Chondrocyte (in vitro differentiated cells): ENCODE results near the gene NPAS3. TPM values are rescaled to one million over a fixed set of nuclear protein-coding genes. Genes with fewer than 3 reads are reported as not detected.

ENCODE experiments used
- DNase-seq: peaks from one replicate; pipeline ENCODE4 v3.0.0; 2021; ENCODE audit warnings: mixed read lengths, low spot score
- H3K27ac Mint-ChIP-seq: one replicate; pipeline ENCODE4 v1.8.0; 2021; ENCODE audit warnings: mild to moderate bottlenecking, moderate library complexity, mixed read lengths; ENCODE audit not compliant: unreplicated experiment
- H3K27me3 Mint-ChIP-seq: 2 replicates; pipeline ENCODE4 v1.8.0; 2021; ENCODE audit warnings: low read depth, mixed read lengths
- H3K36me3 Mint-ChIP-seq: 2 replicates; pipeline ENCODE4 v1.8.0; 2021; ENCODE audit warnings: low read depth, mixed read lengths
- H3K4me1 Mint-ChIP-seq: 2 replicates; pipeline ENCODE4 v1.8.0; 2021; ENCODE audit warnings: low read depth, mild to moderate bottlenecking, mixed read lengths
- H3K4me3 Mint-ChIP-seq: one replicate; pipeline ENCODE4 v1.8.0; 2021; ENCODE audit warnings: mild to moderate bottlenecking, moderate library complexity, mixed read lengths; ENCODE audit not compliant: unreplicated experiment
- H3K9me3 Mint-ChIP-seq: 2 replicates; pipeline ENCODE4 v1.8.0; 2021; ENCODE audit warnings: low read depth, mixed read lengths
- total RNA-seq: library from RNA; stranded (reverse); gene quantifications from 3 replicates; pipeline ENCODE4 v1.2.1, GENCODE V29; 2021
- TF ChIP-seq, protein P1 (sequence below): fragments of 200-600 bp; sonication (generic); IDR thresholded peaks from 2 replicates; pipeline ENCODE4 v1.5.0; 2021; ENCODE audit warnings: antibody characterized with exemption, mild to moderate bottlenecking, moderate library complexity

NPAS3 gene
- total RNA-seq, 1 donor from 2014 or later: 2.6 TPM

DNA sequence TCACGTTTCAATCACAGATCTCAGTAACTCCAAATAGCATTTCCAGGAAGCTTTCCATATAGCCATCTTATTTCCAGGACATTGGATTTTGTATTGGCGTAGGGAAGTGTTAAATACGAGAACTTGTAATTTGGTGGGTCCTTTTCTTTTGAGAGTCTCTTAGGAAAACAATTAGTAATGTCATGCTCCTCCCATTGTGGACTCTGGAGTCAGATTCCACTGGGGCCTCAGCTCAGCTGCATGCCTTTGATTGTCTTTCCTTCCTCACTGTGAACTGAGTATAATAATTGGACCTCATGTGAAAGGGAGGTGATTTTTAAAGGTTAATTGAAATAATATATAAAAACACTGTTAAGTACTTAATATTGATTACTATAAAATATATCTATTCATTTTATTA lies 462.6 kb downstream of the NPAS3 start:
- H3K4me1 Mint-ChIP-seq: peaks cover 14% of the 10 kb centered on the region
- TF ChIP-seq, protein P1, sequence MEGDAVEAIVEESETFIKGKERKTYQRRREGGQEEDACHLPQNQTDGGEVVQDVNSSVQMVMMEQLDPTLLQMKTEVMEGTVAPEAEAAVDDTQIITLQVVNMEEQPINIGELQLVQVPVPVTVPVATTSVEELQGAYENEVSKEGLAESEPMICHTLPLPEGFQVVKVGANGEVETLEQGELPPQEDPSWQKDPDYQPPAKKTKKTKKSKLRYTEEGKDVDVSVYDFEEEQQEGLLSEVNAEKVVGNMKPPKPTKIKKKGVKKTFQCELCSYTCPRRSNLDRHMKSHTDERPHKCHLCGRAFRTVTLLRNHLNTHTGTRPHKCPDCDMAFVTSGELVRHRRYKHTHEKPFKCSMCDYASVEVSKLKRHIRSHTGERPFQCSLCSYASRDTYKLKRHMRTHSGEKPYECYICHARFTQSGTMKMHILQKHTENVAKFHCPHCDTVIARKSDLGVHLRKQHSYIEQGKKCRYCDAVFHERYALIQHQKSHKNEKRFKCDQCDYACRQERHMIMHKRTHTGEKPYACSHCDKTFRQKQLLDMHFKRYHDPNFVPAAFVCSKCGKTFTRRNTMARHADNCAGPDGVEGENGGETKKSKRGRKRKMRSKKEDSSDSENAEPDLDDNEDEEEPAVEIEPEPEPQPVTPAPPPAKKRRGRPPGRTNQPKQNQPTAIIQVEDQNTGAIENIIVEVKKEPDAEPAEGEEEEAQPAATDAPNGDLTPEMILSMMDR: no peak
- H3K4me3 Mint-ChIP-seq: no peak overlapping the region
- H3K27ac Mint-ChIP-seq: no peak overlapping the region
- no peaks in the 10 kb centered on the region for H3K9me3 Mint-ChIP-seq
- no peaks in the 10 kb centered on the region for H3K27me3 Mint-ChIP-seq
- no peak for DNase-seq
- no peaks in the 10 kb centered on the region for H3K36me3 Mint-ChIP-seq

DNA sequence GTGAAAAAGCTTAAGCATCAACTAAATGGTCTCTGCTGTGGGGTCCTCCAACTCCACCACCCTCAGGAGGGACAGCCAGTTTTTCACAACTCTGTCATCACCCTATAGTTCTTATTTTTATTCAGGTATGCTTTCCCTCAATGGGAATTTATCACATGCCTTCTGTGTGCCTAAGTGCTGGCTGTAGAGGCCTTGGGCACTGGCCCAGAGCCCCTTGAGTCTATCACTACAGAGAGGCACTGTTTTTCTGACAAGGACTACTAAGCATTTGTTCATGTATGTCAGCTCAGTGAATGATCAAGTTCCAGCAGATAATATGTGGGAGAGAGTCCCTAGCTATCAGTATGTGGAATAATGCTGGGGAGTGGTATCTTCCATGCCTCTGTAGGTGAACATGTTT lies 463.9 kb downstream of the NPAS3 start:
- no peak for DNase-seq
- H3K36me3 Mint-ChIP-seq: no peaks in the 10 kb centered on the region
- TF ChIP-seq, protein P1: no peak
- H3K9me3 Mint-ChIP-seq: no peaks in the 10 kb centered on the region
- no peaks in the 10 kb centered on the region for H3K27me3 Mint-ChIP-seq
- H3K27ac Mint-ChIP-seq: no peak overlapping the region
- H3K4me3 Mint-ChIP-seq: no peak overlapping the region
- peaks cover 14% of the 10 kb centered on the region for H3K4me1 Mint-ChIP-seq

DNA sequence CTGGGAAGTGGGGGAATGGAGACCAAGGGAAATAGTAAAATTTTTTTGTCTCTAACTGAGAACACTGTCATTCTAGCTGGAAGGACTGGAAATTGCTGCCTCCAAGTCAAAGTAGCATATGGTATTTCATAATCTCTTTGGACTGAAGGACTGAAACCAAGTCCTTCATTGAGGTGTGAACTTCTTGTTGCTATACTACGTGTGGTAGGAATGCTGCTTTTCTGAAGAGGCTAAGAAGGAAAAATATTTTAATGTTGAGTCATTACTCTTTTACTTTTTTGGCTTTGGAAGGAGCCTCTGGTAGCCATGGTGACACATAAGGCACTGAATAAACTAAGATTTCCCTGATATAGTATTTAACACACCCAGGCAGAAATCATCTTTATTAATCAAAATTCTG lies 465.4 kb downstream of the NPAS3 start:
- no peaks in the 10 kb centered on the region for H3K36me3 Mint-ChIP-seq
- H3K27me3 Mint-ChIP-seq: no peaks in the 10 kb centered on the region
- DNase-seq: no peak
- H3K27ac Mint-ChIP-seq: peak overlapping the region; percentile 38
- TF ChIP-seq, protein P1: peak; percentile 66
- H3K9me3 Mint-ChIP-seq: no peaks in the 10 kb centered on the region
- no peak overlapping the region for H3K4me3 Mint-ChIP-seq
- peaks cover 14% of the 10 kb centered on the region for H3K4me1 Mint-ChIP-seq

DNA sequence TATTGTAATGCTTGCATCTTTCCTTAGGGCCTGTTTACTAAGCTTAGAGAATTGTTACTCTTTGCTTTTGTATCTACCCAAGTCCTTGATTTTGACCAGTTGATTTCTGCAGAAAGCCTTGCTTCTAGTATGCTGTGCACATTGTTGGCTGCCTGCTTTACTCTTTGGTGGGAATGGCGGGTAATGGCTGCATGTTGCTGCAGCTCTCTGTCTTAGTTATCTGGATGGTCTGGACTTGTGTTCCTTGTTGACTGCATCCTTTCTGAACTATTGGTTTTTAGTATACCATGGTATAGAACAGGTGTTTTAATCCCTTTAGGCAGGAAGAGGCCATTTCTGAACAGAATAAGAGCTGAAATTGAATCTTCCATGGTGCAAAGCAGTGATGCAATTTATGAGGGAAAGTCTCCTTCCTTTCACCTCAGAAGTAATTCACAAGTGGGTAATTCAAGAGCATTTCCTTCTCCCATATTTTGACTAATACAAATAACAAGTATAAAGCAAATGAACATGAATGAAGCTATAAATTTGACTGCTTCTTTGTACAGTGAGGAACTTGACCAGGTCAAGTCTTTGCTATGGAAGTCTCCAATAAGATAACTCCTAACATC lies 466.4 kb downstream of the NPAS3 start:
- Mint-ChIP-seq H3K4me1 (peaks cover 14% of the 10 kb centered on the region), H3K9me3 (no peaks in the 10 kb centered on the region), H3K27me3 (no peaks in the 10 kb centered on the region), H3K27ac (no peak overlapping the region), H3K36me3 (no peaks in the 10 kb centered on the region), H3K4me3 (no peak overlapping the region)
- DNase-seq: no peak
- TF ChIP-seq, protein P1: no peak

DNA sequence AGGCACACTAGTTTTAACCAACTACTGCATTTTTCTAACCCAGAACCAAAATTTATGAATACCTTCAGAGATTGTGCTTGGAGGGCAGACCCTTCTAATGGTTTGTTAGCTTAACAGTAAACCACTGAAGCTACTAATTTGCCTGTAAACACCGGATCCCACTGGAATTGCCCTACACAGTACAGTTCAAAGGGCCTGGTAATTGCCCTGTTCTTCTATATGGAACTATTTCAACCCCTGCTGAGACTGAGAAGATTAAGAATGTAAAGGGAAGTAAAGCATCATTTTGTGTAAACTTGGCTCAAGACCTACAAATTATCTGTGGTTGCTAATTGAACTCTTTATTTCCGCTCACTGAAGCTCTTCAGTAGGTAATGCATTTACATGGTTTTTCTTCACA lies 468.1 kb downstream of the NPAS3 start:
- no peak for DNase-seq
- no peak overlapping the region for H3K4me3 Mint-ChIP-seq
- TF ChIP-seq, protein P1: no peak
- H3K27ac Mint-ChIP-seq: no peak overlapping the region
- H3K9me3 Mint-ChIP-seq: no peaks in the 10 kb centered on the region
- no peaks in the 10 kb centered on the region for H3K36me3 Mint-ChIP-seq
- H3K4me1 Mint-ChIP-seq: peaks cover 14% of the 10 kb centered on the region
- H3K27me3 Mint-ChIP-seq: no peaks in the 10 kb centered on the region
